Stimulated activated CD4-positive, alpha-beta T cell treated with anti-CD3 and anti-CD28 coated beads, Interleukin-12 subunit alpha, Interleukin-12 subunit beta, amount 100 ng/mL, for 24 hours (primary cell): ENCODE data around the gene MED27.
"Not testable (repeated sequence)": the region's sequence is repeated elsewhere in the genome, so short reads cannot be mapped to it uniquely, and the experiment has no call there.

Source experiments
- DNase-seq, 2 experiments: peaks; one replicate each; pipeline ENCODE4 v3.0.0-alpha.2; 2020; ENCODE audit warnings: low read depth in 2 of 2

Gene MED27

DNA sequence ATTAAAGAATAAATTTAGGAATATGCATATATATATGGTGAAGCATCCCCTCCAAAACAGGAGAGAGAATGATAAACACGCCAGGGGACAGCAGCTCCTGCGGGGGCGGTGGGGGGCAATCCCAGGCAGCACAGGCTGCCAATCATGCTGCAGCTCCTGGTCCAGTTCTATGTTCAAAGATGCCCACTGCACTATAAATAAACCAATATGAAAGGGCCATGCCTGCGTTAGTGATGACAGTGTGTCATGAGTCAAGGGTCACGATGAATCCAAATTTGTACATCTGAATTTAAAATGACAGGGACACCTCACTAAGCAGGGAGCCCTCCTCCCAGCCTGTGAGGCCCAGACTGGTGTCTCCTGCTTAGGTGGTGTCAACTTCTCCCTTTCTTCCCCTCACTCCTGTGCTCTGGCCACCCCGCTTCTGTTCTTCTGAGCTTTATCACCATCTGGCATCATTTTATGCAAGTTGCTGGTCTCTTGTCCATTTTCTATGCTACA is 153.9 kb downstream of the MED27 start:
- no peak for DNase-seq

DNA sequence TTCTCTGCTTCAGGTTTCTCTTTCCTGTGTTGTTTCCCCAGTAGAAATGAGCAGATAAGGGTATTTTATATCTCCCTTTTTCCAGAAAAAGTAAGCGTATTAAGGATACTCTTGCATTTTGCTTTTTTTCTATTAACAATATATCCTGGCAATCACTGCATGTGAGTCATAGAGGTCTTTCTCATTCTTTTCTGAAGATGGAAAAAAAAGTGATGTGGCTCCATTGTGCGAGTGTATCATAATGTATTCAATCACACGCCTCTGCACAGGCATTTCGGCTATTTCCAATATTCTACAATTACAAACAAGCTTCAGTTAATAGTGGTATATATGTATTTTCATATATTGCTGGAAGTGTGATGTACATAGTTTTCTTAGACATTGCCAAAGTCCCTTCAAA is 155.9 kb downstream of the MED27 start:
- no peak for DNase-seq

DNA sequence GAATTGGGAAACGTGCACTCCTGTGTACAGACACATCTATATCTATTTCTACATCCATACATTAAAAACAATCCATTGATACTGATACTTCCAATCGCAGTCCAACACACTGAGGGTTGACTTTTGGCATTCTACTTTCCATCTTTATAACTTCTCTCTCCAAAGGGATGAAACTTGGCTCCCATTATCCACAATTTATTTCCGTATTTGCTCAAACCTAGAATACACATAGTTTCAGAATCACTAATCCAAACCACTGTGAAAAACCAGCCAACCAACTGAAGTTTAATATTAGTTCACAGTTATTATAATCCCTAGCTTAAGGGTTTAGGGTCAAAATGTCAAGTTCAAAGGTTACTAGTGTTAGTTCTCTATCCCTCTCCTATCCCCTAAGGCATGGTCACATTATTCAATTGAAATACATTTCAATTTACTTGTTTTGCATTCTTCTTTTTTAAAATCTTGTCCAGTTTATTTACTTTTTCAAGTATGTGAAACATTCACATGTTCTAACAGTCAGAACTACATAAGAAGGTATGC is 156.5 kb downstream of the MED27 start:
- DNase-seq: no peak

DNA sequence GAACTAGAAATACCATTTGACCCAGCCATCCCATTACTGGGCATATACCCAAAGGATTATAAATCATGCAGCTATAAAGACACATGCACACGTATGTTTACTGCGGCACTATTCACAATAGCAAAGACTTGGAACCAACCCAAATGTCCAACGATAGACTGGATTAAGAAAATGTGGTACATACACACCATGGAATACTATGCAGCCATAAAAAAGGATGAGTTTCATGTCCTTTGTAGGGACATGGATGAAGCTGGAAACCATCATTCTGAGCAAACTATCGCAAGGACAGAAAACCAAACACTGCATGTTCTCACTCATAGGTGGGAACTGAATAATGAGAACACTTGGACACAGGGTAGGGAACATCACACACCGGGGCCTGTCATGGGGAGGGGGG is 158.0 kb downstream of the MED27 start:
- not testable (repeated sequence) for DNase-seq

DNA sequence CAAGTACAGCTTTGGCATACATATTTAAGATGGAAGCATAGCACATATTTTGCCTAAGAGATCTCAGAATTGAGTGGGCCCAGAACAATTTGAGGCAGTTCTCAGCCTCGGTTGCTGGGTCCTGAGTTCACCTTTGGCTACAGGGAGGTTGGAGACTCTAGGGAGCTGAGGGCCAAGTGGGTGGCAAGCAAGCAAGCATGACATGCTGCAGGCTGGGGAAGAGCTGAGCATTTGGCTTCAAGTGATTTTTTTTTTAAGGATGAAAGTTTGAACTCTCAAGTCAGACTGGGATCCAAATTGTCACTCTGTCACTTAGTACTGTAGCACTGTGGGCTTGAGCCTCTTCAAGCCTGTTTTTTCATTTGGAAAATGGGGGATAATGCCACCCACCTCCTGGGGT is 160.5 kb downstream of the MED27 start:
- DNase-seq: no peak

DNA sequence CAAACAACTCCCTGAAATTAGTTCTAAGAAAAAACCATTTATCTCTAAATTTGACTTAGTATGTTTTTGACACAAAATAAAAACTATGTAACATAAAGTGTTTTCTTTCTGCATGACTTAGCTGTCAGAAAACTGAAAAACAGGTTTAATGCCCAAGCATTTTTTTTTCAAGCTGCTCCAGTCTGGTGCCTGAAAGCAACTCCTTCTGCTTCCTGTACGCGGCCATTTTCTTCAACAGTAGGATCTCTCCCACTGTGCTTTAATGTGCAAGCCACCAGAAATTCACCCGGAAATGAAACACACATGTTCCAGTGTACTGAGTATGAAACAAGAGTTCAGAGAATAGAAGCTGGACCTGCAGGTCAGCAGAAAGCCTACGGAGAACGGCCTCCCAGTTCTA is 161.2 kb downstream of the MED27 start:
- DNase-seq: no peak

DNA sequence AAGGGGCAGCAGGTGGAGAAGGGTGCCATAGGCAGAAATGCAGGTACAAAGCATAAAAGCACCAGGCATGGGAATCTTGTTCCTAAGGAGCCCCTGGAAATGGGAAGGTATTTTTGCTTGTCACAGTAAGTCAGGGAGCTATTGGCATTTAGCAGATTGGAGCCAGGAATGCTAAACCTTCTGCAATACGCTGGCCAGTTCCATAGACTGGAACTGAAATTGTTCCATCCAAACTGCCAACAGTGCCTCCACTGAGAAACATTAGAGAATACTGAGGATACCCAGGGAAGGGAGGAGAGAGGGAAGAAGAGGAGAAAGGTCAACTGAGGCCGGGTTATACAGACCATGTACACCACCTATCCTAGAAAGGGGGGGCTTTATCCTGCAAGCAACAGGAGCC is 162.7 kb downstream of the MED27 start:
- DNase-seq: no peak

DNA sequence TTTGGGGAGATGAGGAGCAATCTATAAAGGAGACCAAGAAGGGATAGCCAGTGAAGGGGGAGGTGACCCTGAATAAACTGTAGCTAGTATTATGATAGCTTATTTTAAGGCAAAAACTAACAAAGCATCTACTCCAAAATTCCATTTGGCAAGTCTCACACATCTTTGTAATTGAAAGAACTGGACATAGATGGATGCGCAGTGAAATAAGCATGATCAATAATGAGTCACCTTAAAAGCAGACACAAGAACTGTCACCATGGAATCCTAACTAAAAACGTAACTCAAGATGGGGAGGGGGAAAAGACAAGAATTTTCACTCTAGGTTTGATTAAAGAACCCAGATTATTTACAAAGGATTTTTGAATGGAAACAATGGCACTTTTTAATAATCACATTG is 164.5 kb downstream of the MED27 start:
- no peak for DNase-seq

DNA sequence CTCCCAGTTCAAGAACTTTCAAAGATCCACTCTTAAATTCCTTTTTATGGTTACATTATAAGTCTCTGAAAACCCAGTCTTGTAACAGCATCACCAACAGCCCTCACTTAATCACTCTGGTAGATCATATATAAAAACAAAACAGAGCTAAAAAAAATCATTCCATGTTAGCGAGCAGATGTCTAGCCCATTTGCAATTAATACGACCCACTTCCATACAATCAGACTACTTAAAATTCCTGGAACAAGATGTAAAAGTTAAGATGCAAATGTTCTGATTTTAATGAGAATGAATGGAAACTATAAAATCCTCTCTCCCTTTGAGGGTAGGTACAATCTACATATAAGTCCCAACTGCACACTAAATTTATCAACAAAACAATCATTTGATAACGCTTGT is 167.0 kb downstream of the MED27 start:
- DNase-seq: no peak

DNA sequence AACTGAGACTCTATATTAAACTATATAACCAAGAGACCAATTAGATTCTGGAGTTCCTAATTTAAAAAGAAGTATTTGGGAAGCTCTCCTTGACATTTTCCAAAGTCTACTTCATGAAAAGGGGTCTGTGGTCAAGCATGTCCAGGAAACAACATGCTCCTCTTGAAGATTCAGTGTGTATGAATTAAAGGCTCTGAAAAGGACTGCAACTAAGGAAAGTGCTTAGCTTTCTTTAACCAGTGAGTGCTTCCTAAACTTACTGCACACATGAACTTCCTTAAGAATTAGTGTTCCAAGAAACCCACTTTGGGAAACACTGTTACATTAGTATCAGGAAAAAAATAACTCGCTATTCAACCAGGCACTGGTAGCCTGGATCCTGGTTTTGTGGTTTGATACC is 167.6 kb downstream of the MED27 start:
- DNase-seq: no peak

DNA sequence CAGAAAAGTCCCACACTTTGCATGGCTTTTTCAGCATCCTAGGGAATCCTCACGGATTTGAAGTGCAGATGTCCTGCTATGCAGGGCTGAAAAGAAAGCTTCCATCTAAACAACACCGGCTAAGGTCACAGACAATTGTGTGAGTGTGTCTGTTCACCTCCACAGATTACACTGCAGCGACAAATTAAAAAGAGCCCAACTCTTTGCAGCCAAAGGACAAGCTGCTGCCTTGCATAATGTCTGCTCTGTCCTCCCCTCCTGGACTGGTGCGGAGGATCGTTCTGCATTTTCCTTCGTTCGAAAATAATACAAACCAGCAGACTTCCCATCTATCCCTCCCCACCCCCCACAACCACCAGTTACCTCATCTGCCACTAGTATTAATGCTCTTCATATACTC is 169.1 kb downstream of the MED27 start:
- DNase-seq: no peak

DNA sequence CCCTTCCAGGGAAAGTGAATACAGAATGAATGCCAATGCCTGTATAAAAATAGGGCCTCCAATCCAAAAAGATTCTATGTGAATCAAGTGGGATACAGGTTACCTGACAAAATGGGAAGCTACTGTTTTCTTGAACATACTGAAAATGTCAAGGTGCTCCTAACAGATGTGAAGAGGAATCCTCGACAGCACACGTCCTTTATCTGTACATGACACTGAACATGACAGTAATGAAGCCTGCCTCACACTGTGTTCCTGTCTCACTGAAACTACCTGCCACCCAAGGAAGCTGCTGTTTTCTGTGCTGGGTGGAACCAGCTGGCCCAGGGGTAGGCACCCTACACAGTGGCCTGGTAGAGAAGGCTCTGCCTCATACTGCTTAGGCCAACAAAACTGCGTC is 174.5 kb downstream of the MED27 start:
- no peak for DNase-seq

DNA sequence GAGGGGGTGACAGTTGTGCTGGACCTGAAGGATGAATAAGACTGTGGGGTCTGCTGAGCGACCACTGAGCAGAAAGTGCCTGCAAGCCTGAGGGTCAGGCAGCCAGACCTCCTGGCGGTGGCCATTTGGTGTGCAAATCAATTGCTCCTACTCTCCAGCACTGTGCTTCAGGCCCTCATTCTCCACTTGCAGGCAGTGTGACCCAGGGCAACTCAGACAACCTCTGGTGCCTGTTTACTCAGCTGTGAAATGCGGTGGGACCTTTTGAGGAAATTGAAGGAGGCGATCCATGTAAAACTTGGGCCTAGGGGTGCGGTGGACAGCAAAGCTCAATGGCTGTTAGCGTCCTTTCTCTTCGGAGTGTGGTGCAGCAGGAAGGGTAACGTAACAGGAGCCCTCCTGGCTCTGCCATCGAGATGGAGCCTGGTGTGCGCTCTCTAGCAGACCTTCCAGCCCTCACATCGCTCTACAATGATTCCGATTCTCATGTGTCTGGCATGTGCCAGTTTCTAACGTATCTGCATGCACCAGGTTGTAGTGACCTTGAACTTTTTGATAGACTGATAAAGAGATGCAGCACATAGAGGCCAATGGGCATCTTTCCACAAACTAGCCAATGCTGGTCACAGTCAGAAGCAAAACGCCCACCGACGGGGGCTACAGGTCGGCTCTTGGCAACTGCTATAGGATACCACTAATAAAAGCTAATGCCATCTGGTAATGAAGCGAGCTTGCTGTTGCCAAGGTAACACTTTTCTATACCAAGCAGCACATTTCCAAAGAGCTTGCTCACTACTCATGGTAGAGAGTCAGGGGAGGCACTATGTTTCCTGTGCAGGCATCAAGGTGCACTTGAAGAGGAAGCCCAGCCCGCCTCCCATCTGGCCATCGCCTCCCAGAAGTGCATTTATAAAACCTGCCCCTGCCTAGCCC is 180.1 kb downstream of the MED27 start:
- DNase-seq: no peak

DNA sequence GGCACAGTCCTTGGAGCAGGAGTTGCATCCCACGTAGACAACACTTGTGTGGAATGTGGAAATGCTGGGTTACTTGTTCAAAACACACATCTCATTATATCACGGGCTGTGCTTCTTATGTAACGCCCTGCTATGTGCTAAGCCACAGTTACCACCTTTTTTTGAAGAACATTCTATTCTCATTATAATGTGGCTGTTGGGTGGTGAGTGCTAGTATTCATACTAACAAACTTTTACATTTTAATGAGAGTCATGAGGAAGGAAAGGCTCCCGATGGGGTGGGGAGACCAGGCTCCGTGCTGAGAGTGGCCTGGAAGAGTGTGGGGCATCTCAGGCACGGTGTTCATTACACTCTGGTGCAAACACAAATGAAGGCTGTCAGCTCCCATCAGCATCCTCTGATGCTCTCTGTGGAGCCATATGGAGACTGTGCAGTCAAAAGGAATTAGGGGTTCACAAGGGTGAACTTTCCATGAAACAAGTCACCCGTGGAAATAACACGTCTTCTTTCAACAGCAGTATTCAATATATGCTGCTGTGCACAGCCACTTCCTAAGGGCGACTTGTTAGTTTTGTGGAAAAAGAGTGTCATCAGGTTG is 186.7 kb downstream of the MED27 start:
- no peak for DNase-seq

DNA sequence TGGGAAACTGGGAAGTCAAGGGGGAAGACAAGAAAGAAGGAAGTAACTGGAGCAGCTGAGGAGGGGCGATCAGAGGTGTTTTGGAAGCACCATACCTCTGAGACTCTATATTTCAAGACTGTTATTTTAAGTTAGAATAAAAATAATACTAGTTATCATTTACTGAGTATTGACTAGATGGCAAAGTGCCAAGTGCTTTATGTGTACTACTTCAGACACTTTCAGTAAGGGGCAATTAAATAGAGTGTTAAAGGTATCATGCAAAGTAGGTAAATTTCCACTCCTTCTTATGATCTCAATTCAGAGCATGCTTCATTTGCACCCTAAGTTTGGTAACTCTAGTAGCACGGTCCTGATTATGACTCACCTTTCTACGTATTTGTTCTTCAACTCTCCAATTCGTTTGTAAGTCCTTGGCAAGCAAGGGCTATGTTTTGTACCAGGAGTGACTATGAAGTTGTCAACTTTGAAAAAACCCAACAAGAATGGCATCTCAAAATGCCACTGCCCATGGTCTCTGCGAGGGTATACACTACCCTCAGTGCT is 187.4 kb downstream of the MED27 start:
- DNase-seq: no peak

DNA sequence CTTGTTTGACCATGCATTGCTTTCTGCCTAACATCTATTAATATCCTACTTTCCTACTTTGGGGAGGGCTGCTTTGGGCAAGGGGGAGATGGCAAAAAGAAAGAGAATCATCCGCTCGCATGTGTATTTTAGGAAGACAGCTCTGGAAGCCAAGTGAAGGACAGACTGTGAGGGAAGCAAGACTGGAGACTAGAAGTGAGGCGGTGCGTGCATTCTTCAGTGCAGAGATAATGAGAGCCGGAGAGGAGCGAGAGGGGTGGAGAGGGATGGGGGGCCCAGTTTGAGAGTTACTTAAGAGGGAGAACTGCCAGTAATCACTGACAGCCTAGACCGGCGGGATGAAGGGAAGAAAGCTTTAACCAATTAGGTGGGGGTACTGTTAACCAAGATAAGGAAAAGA is 188.1 kb downstream of the MED27 start:
- DNase-seq: no peak

DNA sequence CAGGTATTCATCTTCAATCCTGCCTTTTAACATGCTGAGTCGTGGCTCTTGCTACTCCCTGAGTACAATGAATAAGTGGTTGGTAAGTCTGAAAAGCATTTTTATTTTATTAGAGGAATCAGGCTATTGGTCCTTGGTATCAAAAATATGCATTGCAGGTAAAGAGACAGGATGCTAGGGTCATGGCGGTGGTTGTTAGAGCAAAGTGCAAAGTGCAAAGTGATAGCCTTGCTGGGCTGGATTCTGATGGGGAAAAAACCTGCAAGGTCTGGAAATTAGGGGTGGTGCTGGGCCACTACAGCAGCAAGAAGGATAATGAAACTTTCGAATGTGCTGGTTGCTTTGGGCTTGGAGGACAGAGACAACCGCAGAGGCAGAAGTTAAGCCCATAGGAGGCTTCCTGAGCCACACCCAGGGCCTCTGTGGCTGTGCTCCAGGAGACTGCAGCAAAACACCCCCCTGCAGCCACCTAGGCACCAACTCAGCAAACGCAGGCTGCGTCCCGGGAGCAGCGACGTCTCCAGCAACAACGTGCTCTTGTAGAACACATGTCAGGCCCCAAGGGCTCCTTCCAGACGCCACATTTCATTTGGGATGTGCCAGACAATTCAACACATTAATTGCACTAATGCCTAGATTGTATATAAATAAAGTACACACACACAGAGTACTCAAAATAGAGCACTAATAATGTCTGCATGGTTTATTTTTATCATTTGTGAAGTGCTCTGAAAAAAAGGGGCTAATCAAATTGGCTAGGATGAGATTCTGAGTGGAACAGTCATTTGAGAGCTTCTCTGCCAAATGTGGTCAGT is 190.0 kb downstream of the MED27 start:
- no peak for DNase-seq

DNA sequence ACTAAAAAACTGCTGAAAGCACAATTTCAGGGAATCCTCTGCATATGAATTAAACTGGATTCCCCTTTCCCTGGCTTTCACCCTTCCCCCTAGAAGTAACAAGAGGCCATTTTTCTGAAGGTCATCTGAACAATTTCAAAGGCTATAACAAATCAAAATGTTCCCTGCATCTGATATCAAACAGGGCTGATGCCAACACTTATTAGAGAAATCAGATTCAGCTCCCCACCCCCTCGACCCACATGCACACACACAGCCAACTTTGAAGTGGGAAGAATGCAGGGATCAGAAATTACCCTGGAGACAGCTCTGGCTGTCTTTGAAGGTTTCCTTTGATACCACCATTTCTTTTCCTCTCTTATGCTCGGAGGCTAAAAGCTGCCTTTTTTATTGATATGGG is 190.7 kb downstream of the MED27 start:
- no peak for DNase-seq

DNA sequence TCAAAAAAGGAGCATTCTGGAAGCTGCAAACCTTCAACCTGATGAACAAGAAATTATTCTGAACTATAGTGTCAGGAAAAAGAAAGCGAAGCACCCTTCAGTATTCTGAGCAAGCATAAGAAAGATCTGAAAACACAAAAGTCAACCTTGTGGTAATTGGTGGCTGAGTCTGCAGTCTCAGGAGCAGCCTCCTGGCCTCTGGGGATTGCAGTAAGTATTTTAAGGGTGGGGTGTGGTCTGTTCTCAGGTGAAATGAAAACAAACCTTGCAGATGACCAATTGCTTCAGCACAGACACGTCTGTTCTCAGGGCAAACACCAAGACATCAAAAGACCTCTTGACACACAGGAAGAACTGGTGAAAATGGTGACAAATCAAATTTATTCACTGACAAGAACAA is 192.0 kb downstream of the MED27 start:
- no peak for DNase-seq

DNA sequence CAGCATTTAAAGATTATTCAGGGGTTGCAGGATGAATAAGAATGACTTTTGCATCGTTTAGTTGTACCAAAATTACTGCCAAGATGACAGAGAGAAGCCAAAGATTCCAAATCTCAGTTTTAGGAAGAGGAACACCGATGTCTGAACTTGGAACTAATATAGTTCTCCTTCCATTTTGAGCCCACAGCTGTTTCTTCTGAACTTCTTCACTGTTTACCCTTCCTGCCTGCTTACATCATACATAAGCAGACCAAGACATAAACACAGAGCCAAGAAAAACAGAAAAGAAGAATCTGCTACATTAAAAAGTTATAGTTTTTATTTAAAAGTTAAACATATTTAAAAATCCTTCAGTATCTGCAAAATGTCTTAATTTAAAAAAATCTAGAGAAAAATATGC is 192.8 kb downstream of the MED27 start:
- DNase-seq: no peak

DNA sequence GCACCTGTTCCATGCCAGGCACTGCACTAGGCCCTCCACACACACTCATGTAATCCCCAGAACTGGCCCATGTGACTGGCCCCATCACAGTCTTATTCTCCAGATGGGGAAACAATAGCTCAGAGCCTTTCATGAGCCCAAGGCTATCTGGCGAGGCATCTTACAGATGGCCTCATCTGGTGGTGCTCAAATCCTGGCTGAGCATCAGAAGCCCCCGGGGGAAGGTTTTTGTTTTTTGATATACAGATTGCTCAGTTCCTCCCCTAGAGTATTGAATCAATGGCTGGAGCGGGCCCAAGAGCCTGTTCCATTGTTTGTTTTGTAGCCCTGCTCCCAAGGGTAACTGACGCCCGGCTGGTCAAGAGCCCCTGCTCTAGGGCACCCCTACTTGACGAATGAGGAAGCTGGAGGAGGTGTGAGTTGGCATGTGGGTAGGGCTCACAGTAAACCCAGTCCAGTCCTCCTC is 194.5 kb downstream of the MED27 start:
- DNase-seq: no peak

DNA sequence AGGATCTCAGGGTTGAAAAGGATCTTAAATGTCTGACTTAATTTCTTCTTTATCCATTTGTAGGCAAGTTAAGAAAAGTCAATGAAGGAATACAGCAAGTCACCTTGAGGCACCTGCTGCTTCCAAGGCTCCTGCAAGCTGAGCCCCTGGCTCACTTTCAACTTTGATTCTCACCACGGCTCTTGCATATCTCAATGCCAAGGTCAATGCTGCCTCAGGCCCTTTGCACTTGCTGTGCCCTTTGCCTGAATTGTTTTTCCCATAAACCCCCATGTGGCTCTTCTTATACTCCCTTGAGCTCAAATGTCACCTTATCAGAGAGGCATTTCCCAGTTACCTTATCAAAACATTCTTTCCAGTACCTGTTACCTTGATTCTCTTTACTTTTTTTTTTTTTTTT is 195.4 kb downstream of the MED27 start:
- DNase-seq: no peak
